Lower leg skin (tissue), 4 donors: ENCODE results near the gene GJD3. TPM values are rescaled to one million over a fixed set of nuclear protein-coding genes. Genes with fewer than 3 reads are reported as not detected.
"Not testable (repeated sequence)": the region's sequence is repeated elsewhere in the genome, so short reads cannot be mapped to it uniquely, and the experiment has no call there.

ENCODE experiments used
- DNase-seq, 2 donors: peaks; one replicate each; pipeline ENCODE4 v3.0.0-alpha.2; 2019; ENCODE audit warnings: low spot score in 2 of 2
- H3K4me3 ChIP-seq: fragments of 200-600 bp; sonication (generic); 2 replicates; pipeline ENCODE4 v1.5.1; 2017; ENCODE audit warnings: mild to moderate bottlenecking, low read depth; ENCODE audit not compliant: poor library complexity, severe bottlenecking
- POLR2A ChIP-seq, 2 donors: fragments of 450-650 bp; IDR thresholded peaks; one replicate each; pipeline ENCODE4 v1.6.1; 2016 to 2017; ENCODE audit warnings: antibody characterized with exemption in 2 of 2, mild to moderate bottlenecking in 1 of 2, moderate library complexity in 1 of 2
- WGBS, 2 donors: methylation state at CpG; one replicate each; pipeline ENCODE4 v1.1.5; 2018; 5-methylcytosine and 5-hydroxymethylcytosine counted together
- intact Hi-C: fragments of 100-400 bp; cut with DNase I; formaldehyde crosslinking; loops from one replicate; pipeline ENCODE4 v1.15.0; 2023; ENCODE audit warnings: low total_unique reads
- total RNA-seq, 4 donors: library from RNA; depleted of rRNA; stranded (reverse); fragments of >200 nt; gene quantifications; one replicate each; pipeline ENCODE4 v1.1.0, GENCODE V29; 2016
- TF ChIP-seq, protein P1 (sequence below), 3 donors: fragments of 450-650 bp; IDR thresholded peaks; one replicate each; pipeline ENCODE4 v1.5.1; 2016; ENCODE audit warnings: antibody characterized with exemption in 3 of 3, mild to moderate bottlenecking in 3 of 3, moderate library complexity in 2 of 3

GJD3 gene
- total RNA-seq, 4 donors from 2014 or later = not detected

DNA sequence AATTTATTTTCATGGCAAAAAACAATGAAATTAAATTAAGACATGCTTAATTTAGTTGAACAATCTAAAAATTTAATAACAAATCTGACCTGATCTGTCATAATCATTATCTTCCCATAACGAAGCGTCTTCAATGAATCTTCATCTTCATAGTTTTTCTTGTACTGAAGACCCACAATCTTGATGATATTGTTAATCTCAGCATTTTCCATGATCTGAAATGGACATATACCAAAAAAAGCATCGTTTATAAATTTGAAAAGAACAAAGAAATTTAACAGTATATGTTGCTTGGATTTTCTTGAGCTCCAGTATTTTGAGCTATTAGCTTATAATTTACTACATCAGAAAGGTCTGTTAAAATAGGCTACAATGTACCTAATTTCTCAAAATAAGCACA lies 42.9 kb upstream of the GJD3 start:
- 94 to 96% methylated on average over 3 of the region's 3 CpGs for WGBS, 2 donors
- no peak for DNase-seq
- TF ChIP-seq, protein P1, sequence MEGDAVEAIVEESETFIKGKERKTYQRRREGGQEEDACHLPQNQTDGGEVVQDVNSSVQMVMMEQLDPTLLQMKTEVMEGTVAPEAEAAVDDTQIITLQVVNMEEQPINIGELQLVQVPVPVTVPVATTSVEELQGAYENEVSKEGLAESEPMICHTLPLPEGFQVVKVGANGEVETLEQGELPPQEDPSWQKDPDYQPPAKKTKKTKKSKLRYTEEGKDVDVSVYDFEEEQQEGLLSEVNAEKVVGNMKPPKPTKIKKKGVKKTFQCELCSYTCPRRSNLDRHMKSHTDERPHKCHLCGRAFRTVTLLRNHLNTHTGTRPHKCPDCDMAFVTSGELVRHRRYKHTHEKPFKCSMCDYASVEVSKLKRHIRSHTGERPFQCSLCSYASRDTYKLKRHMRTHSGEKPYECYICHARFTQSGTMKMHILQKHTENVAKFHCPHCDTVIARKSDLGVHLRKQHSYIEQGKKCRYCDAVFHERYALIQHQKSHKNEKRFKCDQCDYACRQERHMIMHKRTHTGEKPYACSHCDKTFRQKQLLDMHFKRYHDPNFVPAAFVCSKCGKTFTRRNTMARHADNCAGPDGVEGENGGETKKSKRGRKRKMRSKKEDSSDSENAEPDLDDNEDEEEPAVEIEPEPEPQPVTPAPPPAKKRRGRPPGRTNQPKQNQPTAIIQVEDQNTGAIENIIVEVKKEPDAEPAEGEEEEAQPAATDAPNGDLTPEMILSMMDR (IDR thresholded peaks at IDR 0.05) = no peak
- no peak for TF ChIP-seq POLR2A (IDR thresholded peaks at IDR 0.05)
- intact Hi-C loops = no loop called here
- H3K4me3 ChIP-seq = no peak overlapping the region

DNA sequence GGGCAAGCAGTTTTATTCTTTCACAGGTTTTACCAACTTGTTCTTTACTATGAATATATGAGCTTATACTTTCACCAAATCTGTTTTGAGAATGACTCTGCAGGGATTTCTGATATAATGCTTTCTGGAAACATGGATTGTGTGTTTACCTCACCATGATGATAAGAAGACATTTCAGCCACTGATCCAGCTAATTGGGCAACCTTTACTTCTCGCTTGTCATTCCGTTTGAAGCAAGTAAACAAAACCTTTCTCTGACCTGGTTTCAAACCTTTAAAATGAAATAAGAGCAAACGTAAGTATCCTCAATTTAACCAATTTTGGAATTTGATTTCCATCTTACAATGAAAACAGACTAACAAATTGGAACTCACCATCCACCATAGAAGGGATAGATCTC lies 39.5 kb upstream of the GJD3 start:
- intact Hi-C loops = no loop called here
- WGBS, 2 donors = 88 to 92% methylated on average over 3 of the region's 3 CpGs

GRCh38 chr17:40402668-40403067 lies 38.1 kb upstream of the GJD3 start:
- DNase-seq = no peak
- intact Hi-C loops = no loop called here
- TF ChIP-seq, protein P1 (IDR thresholded peaks at IDR 0.05) = no peak
- no peak for TF ChIP-seq POLR2A (IDR thresholded peaks at IDR 0.05)
- H3K4me3 ChIP-seq = no peak overlapping the region
- 88 to 100% methylated on average over 1 of the region's 1 CpG for WGBS, 2 donors

More for the DNA sequence above, 39.5 kb upstream of the GJD3 start:
- H3K4me3 ChIP-seq = no peak overlapping the region
- no peak for DNase-seq
- TF ChIP-seq POLR2A (IDR thresholded peaks at IDR 0.05) = no peak
- TF ChIP-seq, protein P1 (IDR thresholded peaks at IDR 0.05) = no peak

DNA sequence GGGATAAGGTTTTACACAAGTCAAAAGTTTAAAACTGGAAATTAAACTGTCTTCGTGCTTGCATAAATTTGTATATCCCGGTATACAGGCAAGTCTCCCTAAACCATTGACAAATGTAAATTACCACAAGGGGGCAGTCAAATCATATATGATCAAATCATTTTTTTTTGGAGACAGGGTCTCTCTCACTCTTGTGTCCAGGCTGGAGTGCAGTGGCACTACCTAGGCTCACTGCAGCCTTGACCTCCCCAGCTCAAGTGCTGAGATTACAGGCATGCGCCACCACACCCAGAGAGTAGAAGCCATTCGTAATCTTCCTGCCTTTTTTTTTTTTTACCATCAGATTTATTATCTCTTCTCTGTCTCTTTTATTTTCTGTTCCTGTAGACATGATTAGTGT lies 34.6 kb upstream of the GJD3 start:
- DNase-seq = no peak
- no peak for TF ChIP-seq POLR2A (IDR thresholded peaks at IDR 0.05)
- TF ChIP-seq, protein P1 (IDR thresholded peaks at IDR 0.05) = no peak
- WGBS, 2 donors = 47 to 53% methylated on average over 4 of the region's 4 CpGs
- intact Hi-C loops = no loop called here
- H3K4me3 ChIP-seq = no peak overlapping the region

GRCh38 chr17:40386555-40386954 lies 22.0 kb upstream of the GJD3 start:
- intact Hi-C loops, DNase-seq, H3K4me3 ChIP-seq: not testable (repeated sequence)
- 95% methylated on average over 3 of the region's 3 CpGs for WGBS, 2 donors

DNA sequence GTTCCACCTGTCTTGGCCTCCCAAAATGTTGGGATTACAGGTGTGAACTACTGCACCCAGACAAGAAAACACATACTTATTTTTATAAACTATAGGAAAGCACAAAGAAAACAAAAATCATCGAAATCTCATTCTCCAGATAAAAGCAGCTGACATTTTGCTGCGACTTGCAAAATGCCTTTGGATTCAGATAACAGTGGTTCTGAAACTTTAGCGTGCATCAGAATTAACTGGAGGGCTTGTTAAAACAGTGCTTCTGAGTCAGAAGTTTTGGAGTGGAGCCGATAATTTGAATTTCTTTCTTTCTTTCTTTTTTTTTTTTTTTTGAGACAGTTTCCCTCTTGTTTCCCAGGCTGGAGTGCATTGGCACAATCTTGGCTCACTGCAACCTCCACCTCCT lies 17.7 kb upstream of the GJD3 start:
- intact Hi-C loops = no loop called here
- 42 to 64% methylated on average over 4 of the region's 4 CpGs for WGBS, 2 donors
- no peak for TF ChIP-seq POLR2A (IDR thresholded peaks at IDR 0.05)
- TF ChIP-seq, protein P1 (IDR thresholded peaks at IDR 0.05) = no peak
- no peak overlapping the region for H3K4me3 ChIP-seq
- no peak for DNase-seq
